ENCODE measurements around the gene TMC5. TPM values are rescaled to one million over a fixed set of nuclear protein-coding genes. Genes with fewer than 3 reads are reported as not detected.

Gene TMC5
- total RNA-seq, 4 donors from 2014 or later = 0.19 TPM; not detected in 3

DNA sequence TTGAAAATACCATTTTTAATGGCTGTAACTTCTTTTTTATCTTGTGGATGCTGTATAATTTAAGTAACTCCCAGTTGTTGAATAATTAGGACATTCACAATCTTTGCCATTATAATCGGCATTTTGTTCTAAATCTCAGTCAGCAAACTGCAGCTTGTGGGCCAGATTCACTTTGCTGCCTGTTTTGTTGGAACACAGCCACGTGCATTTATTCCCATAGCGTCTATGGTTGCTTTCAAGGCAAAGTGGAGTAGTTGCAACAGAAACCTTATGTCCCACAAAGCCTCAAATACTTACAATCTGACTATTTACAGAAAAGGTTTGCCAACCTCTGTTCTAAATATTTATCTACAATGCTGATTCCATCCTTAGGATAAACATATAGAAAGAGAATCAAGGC, 39.2 kb upstream of the TMC5 start:
- no peaks in the 10 kb centered on the region for H3K9me3 ChIP-seq
- H3K27me3 ChIP-seq = no peaks in the 10 kb centered on the region
- TF ChIP-seq POLR2A (IDR thresholded peaks at IDR 0.05) = no peak
- TF ChIP-seq, protein P1, sequence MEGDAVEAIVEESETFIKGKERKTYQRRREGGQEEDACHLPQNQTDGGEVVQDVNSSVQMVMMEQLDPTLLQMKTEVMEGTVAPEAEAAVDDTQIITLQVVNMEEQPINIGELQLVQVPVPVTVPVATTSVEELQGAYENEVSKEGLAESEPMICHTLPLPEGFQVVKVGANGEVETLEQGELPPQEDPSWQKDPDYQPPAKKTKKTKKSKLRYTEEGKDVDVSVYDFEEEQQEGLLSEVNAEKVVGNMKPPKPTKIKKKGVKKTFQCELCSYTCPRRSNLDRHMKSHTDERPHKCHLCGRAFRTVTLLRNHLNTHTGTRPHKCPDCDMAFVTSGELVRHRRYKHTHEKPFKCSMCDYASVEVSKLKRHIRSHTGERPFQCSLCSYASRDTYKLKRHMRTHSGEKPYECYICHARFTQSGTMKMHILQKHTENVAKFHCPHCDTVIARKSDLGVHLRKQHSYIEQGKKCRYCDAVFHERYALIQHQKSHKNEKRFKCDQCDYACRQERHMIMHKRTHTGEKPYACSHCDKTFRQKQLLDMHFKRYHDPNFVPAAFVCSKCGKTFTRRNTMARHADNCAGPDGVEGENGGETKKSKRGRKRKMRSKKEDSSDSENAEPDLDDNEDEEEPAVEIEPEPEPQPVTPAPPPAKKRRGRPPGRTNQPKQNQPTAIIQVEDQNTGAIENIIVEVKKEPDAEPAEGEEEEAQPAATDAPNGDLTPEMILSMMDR (IDR thresholded peaks at IDR 0.05 in 4 of 5, conservative IDR thresholded peaks at IDR 0.05 in 1 of 5) = no peak
- no peak overlapping the region for H3K27ac ChIP-seq
- no peaks in the 10 kb centered on the region for H3K36me3 ChIP-seq
- H3K4me1 ChIP-seq = no peaks in the 10 kb centered on the region
- in situ Hi-C loops (cut with MboI; ENCODE audit: low sequenced_read_pairs in 4 of 4) = loop anchor here (5.0 to 10.0 kb wide), 4 partner anchors 204 to 296 kb away; no protein-coding TSS in a partner anchor
- ATAC-seq (no peak), DNase-seq (no peak)
- no peak overlapping the region for H3K4me3 ChIP-seq
- intact Hi-C loops (cut with DNase I; ENCODE audit: low total_unique reads) = loop anchor here (5.0 kb wide), 2 partner anchors 211 to 396 kb away; partner anchors contain the start of genes SYT17 and TMC7

DNA sequence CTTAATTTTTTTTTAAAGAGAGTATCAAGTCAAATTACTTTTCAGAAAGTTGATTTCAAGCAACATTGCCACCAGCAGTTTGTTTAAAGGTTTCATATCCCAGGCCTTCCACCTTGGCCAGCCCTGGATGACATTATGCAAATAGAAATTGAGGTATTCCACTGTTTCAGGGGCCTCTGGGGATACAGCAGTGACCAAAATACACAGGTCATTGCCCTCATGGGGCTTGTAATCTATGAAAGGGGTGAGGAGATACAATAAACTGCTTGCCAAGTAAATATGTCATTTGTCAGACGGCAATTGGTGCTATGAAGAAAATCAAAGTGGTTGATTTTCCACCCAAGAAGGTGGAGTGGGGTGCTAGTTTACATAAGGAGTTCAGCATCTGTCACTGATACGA, 37.8 kb upstream of the TMC5 start:
- no peaks in the 10 kb centered on the region for H3K36me3 ChIP-seq
- in situ Hi-C loops (cut with MboI; ENCODE audit: low sequenced_read_pairs in 4 of 4) (loop anchor here (5.0 to 10.0 kb wide), 4 partner anchors 205 to 298 kb away; no protein-coding TSS in a partner anchor), intact Hi-C loops (cut with DNase I; ENCODE audit: low total_unique reads) (loop anchor here (5.0 kb wide), 2 partner anchors 213 to 398 kb away; partner anchors contain the start of genes SYT17 and TMC7)
- no peak overlapping the region for H3K27ac ChIP-seq
- H3K4me1 ChIP-seq = no peaks in the 10 kb centered on the region
- H3K4me3 ChIP-seq = no peak overlapping the region
- H3K27me3 ChIP-seq = no peaks in the 10 kb centered on the region
- TF ChIP-seq POLR2A (IDR thresholded peaks at IDR 0.05) = no peak
- TF ChIP-seq, protein P1 (IDR thresholded peaks at IDR 0.05 in 4 of 5, conservative IDR thresholded peaks at IDR 0.05 in 1 of 5) = no peak
- DNase-seq (no peak), ATAC-seq (no peak)
- no peaks in the 10 kb centered on the region for H3K9me3 ChIP-seq

DNA sequence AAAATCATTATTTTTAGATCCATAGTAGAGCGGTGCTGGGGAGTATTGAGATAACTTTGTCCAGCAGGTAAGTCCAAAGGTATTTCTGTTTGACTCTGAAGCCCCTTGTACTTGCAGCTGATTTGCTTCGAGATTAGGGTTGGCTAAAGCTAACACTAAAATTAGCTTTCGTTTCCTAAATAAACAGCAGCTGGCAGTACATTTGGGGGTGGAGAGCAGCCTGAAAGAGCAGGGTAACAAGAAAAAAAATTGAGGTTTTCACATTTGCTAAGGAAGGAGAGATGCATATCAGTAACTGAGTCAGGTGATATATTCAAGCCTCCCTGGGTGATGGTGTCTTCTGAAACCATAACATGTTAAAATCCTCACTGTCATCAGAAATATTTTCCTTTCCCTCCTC, 37.4 kb upstream of the TMC5 start:
- TF ChIP-seq, protein P1 (IDR thresholded peaks at IDR 0.05 in 4 of 5, conservative IDR thresholded peaks at IDR 0.05 in 1 of 5) = no peak
- no peak for TF ChIP-seq POLR2A (IDR thresholded peaks at IDR 0.05)
- Histone ChIP-seq H3K27me3 (no peaks in the 10 kb centered on the region), H3K27ac (no peak overlapping the region), H3K4me1 (no peaks in the 10 kb centered on the region), H3K9me3 (no peaks in the 10 kb centered on the region), H3K36me3 (no peaks in the 10 kb centered on the region), H3K4me3 (no peak overlapping the region)
- ATAC-seq = no peak
- DNase-seq = no peak
- in situ Hi-C loops (cut with MboI; ENCODE audit: low sequenced_read_pairs in 4 of 4) = no loop called here
- intact Hi-C loops (cut with DNase I; ENCODE audit: low total_unique reads) = no loop called here

DNA sequence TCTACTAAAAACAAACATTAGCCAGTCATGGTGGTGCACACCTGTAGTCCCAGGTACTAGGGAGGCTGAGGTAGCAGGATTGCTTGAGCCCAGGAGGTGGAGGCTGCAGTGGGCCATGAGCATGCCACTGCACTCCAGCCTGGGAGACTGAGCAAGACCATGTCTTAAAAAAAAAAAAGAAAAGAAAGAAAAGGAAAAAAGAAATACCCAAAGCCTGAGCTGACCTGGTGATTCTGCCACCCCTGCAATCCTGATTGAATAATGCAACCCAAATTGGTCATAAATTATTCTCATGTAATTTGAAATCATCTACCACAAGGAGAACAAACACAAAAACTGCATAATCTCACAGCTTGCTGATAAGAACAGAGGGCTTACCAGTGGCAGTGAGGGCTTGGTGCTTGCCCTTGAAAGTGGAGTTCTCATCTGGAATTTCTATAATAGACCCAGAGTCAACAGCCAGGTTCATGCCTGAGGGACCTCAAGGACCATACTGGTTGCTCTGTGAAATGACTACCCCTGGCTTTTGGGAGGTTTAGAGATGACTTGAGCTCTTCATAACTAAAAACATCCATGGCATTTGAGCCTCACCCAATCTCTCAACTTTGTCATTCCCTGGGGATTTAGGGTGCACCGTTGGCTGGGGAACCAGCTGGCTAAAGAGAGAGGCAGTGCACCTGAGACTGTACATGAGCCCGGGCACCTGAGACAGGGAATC, 35.4 kb upstream of the TMC5 start:
- TF ChIP-seq POLR2A (IDR thresholded peaks at IDR 0.05) = no peak
- TF ChIP-seq, protein P1 (IDR thresholded peaks at IDR 0.05 in 4 of 5, conservative IDR thresholded peaks at IDR 0.05 in 1 of 5) = no peak
- no peaks in the 10 kb centered on the region for H3K36me3 ChIP-seq
- in situ Hi-C loops (cut with MboI; ENCODE audit: low sequenced_read_pairs in 4 of 4) (no loop called here), intact Hi-C loops (cut with DNase I; ENCODE audit: low total_unique reads) (no loop called here)
- H3K4me1 ChIP-seq = no peaks in the 10 kb centered on the region
- ATAC-seq = no peak
- H3K27me3 ChIP-seq = no peaks in the 10 kb centered on the region
- no peaks in the 10 kb centered on the region for H3K9me3 ChIP-seq
- no peak overlapping the region for H3K4me3 ChIP-seq
- no peak overlapping the region for H3K27ac ChIP-seq
- no peak for DNase-seq

All from gastrocnemius medialis (tissue), 4 donors.